ENCODE measurements around the gene SPR. TPM values are rescaled to one million over a fixed set of nuclear protein-coding genes. Genes with fewer than 3 reads are reported as not detected.
A peak's percentile ranks its signal among the peaks of the same experiment; 100 is the strongest.

The SPR gene
- polyA plus RNA-seq, 3 donors from 2014 or later = 1.2 to 2.2 (median 1.4) TPM

DNA sequence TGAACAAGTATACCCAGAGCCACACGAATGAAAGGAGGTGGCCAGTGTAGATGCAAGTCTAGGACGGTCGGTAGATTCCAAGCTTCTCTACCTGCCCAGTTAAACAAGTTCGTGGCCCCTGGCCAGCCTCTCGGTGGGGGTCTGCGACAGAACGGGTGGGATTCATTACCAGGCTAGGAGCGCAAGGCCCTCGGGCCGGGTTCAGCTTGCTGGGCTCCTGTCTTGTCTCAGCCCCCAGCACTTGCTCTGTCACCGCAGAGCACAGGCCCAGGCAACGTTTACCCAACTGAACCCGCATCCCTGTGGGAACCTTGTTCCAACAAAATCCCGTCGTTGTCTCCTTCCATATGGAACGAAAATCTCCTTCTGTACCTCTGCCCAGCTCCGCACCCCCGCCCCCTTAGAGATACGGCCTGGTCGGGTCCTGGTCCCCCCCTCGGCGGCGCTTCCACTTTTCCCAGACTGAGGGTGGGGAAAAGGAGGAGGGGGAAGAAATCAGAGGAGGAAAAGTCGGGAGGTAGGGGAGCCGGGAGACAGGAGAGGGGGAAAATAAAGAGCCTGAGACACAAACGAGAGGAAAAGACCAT lies 28.2 kb downstream of the SPR start:
- Mint-ChIP-seq H3K27ac (no peak overlapping the region), H3K36me3 (no peaks in the 10 kb centered on the region), H3K4me1 (peaks cover 26 to 34% of the 10 kb centered on the region in 2 donors), H3K4me3 (peak overlapping the region; percentile 63 to 75 (median 70)), H3K27me3 (ENCODE audit: low read depth in 3 of 3) (peaks cover 28 to 50% (median 48%) of the 10 kb centered on the region in 3 donors), H3K9me3 (peaks cover 0 to 2% (median 0%) of the 10 kb centered on the region in 6 donors)
- DNase-seq = no peak

- Mint-ChIP-seq H3K4me3 (peak overlapping the region; percentile 73 to 83 (median 81)), H3K4me1 (peaks cover 28 to 34% of the 10 kb centered on the region in 2 donors), H3K36me3 (no peaks in the 10 kb centered on the region), H3K27me3 (ENCODE audit: low read depth in 3 of 3) (peaks cover 28 to 48% (median 46%) of the 10 kb centered on the region in 3 donors), H3K9me3 (peaks cover 0 to 2% (median 0%) of the 10 kb centered on the region in 6 donors), H3K27ac (no peak overlapping the region)
- DNase-seq = peak in 2 of 3 donors; percentile 25 to 30
Observed at GRCh38 chr2:72915907-72916742, 28.9 kb downstream of the SPR start.

DNA sequence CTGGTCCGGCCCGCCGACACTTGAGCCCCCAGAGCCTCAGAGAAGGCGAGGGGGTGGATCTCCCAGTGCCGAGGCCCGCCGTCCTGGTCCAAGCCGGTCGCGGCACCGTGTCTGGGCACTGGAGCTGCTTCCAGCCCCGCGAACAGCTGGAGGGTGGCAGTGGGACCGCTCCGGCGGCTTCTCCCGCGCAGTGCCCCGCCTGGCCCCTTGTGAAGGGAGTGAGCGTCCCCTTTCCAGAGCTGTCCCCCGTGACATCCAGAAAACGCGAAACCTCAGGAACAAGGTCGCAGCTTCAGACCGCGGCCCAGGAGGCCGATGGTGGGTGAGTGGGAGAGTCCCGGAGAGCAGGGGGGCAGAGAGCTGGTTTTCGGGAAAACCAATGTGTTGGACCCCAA lies 29.5 kb downstream of the SPR start:
- Mint-ChIP-seq H3K36me3 (no peaks in the 10 kb centered on the region), H3K9me3 (peaks cover 0 to 2% (median 0%) of the 10 kb centered on the region in 6 donors), H3K27ac (no peak overlapping the region), H3K4me3 (peak overlapping the region; percentile 73 to 83 (median 81)), H3K27me3 (ENCODE audit: low read depth in 3 of 3) (peaks cover 26 to 48% (median 48%) of the 10 kb centered on the region in 3 donors), H3K4me1 (peaks cover 28 to 34% of the 10 kb centered on the region in 2 donors)
- DNase-seq = no peak

- H3K9me3 Mint-ChIP-seq = peaks cover 0 to 2% (median 0%) of the 10 kb centered on the region in 6 donors
Observed at GRCh38 chr2:72917138-72917876, 30.1 kb downstream of the SPR start, which contains the start of gene EMX1. TSS of gene EMX1 (plus strand) at chr2:72917519. CDS start at chr2:72917853, 334 bp downstream.

GRCh38 chr2:72917877-72918553 lies 30.8 kb downstream of the SPR start:
- peaks cover 28 to 34% of the 10 kb centered on the region in 2 donors for H3K4me1 Mint-ChIP-seq
- peaks cover 0 to 2% (median 0%) of the 10 kb centered on the region in 6 donors for H3K9me3 Mint-ChIP-seq
- peaks cover 32 to 53% (median 52%) of the 10 kb centered on the region in 3 donors for H3K27me3 Mint-ChIP-seq (ENCODE audit: low read depth in 3 of 3)
- DNase-seq = no peak
- H3K4me3 Mint-ChIP-seq = peak overlapping the region in 3 of 5 donors; percentile 68 to 76 (median 74)
- no peak overlapping the region for H3K27ac Mint-ChIP-seq
- no peaks in the 10 kb centered on the region for H3K36me3 Mint-ChIP-seq

More at GRCh38 chr2:72917138-72917876, 30.1 kb downstream of the SPR start, which contains the start of gene EMX1:
- Mint-ChIP-seq H3K27me3 (ENCODE audit: low read depth in 3 of 3) (peaks cover 30 to 47% (median 45%) of the 10 kb centered on the region in 3 donors), H3K4me3 (peak within 1 kb of the TSS; percentile 73 to 83 (median 81)), H3K36me3 (no peaks in the 10 kb centered on the region), H3K27ac (no peak within 1 kb of the TSS), H3K4me1 (peaks cover 28 to 34% of the 10 kb centered on the region in 2 donors)
- peak; percentile 36 to 37 (median 36) for DNase-seq

GRCh38 chr2:72919414-72920317 lies 32.5 kb downstream of the SPR start:
- Mint-ChIP-seq H3K9me3 (peaks cover 0 to 2% (median 0%) of the 10 kb centered on the region in 6 donors), H3K27ac (no peak overlapping the region), H3K27me3 (ENCODE audit: low read depth in 3 of 3) (peaks cover 36 to 50% (median 43%) of the 10 kb centered on the region in 3 donors), H3K4me3 (peak overlapping the region in 3 of 5 donors; percentile 18 to 71 (median 63)), H3K36me3 (no peaks in the 10 kb centered on the region), H3K4me1 (peaks cover 28 to 30% of the 10 kb centered on the region in 2 donors)
- DNase-seq = no peak

DNA sequence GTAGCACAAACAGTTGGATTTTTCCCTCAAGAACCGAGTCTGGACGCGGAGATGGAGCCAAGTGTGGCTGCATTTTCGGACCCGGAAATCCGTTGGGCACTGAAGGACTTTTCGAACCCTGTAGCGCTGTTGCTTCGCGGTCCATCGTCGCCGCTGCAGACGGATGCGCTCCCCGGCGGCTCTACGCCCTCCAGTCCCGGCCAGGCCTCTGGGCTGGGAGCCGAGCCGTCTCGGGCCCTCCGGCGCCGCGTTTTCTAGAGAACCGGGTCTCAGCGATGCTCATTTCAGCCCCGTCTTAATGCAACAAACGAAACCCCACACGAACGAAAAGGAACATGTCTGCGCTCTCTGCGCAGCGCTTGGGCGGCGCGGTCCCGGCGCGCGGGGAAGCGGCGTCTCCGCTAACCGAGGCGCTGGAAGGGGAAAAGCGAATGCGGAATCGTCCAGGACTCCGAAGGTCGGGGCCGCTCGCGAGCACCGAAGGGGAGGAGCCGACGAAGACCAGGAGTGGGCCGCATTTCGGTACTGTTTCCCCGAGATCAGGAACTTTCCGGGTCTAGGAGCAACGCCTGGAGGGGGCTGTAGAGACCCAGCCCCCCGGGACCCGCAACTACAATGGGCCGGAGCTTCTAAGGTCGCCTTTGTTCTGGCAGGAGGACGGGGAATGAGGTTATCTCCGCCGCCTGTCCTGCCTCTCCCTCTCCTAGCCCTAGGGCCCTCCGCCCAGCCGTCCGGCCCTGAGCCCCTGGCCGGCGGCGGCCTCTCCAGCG lies 33.3 kb downstream of the SPR start:
- Mint-ChIP-seq H3K36me3 (no peaks in the 10 kb centered on the region), H3K9me3 (peaks cover 0 to 2% (median 0%) of the 10 kb centered on the region in 6 donors), H3K4me1 (peaks cover 22 to 23% of the 10 kb centered on the region in 2 donors), H3K27ac (no peak overlapping the region), H3K27me3 (ENCODE audit: low read depth in 3 of 3) (peaks cover 34 to 47% (median 37%) of the 10 kb centered on the region in 3 donors), H3K4me3 (peak overlapping the region in 4 of 5 donors; percentile 44 to 67 (median 62))
- DNase-seq = no peak

- Mint-ChIP-seq H3K4me1 (peaks cover 19 to 20% of the 10 kb centered on the region in 2 donors), H3K4me3 (no peak overlapping the region), H3K9me3 (peaks cover 0 to 2% (median 0%) of the 10 kb centered on the region in 6 donors), H3K36me3 (no peaks in the 10 kb centered on the region), H3K27ac (no peak overlapping the region), H3K27me3 (ENCODE audit: low read depth in 3 of 3) (peaks cover 32 to 46% (median 38%) of the 10 kb centered on the region in 3 donors)
- no peak for DNase-seq
Observed at GRCh38 chr2:72921088-72921851, 34.1 kb downstream of the SPR start.

- Mint-ChIP-seq H3K27me3 (ENCODE audit: low read depth in 3 of 3) (peaks cover 28 to 41% (median 35%) of the 10 kb centered on the region in 3 donors), H3K27ac (no peak overlapping the region), H3K9me3 (peaks cover 0 to under 1% (median 0%) of the 10 kb centered on the region in 6 donors), H3K4me3 (no peak overlapping the region), H3K36me3 (no peaks in the 10 kb centered on the region), H3K4me1 (peaks cover 13 to 15% of the 10 kb centered on the region in 2 donors)
- DNase-seq = no peak
Observed at GRCh38 chr2:72921853-72922252, 34.6 kb downstream of the SPR start.

- Mint-ChIP-seq H3K27me3 (ENCODE audit: low read depth in 3 of 3) (peaks cover 23 to 35% (median 29%) of the 10 kb centered on the region in 3 donors), H3K4me1 (peaks cover 6 to 8% of the 10 kb centered on the region in 2 donors), H3K4me3 (no peak overlapping the region), H3K36me3 (no peaks in the 10 kb centered on the region), H3K9me3 (no peaks in the 10 kb centered on the region), H3K27ac (no peak overlapping the region)
- no peak for DNase-seq
Observed at GRCh38 chr2:72923833-72924352, 36.7 kb downstream of the SPR start.

Measured in immature natural killer cell (primary cell).